ENCODE measurements around the gene CHST4. TPM values are rescaled to one million over a fixed set of nuclear protein-coding genes. Genes with fewer than 3 reads are reported as not detected.
"Not testable (repeated sequence)": the region's sequence is repeated elsewhere in the genome, so short reads cannot be mapped to it uniquely, and the experiment has no call there.

CHST4 gene
- total RNA-seq, 2 experiments from 2014 or later, result not detected

GRCh38 chr16:71515026-71515425, 11.2 kb upstream of the CHST4 start:
- ChIA-PET CTCF (no interaction called here), POLR2A (no interaction called here)

- CTCF ChIA-PET, result no interaction called here
Observed at GRCh38 chr16:71520550-71520949, 5.7 kb upstream of the CHST4 start.

GRCh38 chr16:71524566-71525553, 1.4 kb upstream of the CHST4 start:
- CTCF ChIA-PET, result no interaction called here
- POLR2A ChIA-PET, result no interaction called here

More at GRCh38 chr16:71520550-71520949, 5.7 kb upstream of the CHST4 start:
- POLR2A ChIA-PET, result no interaction called here

GRCh38 chr16:71528257-71528656, 2.0 kb downstream of the CHST4 start:
- CTCF ChIA-PET, result interaction anchor here (0.6 kb wide), 1 partner anchor 38 kb away, joined by 3 read pairs; no protein-coding TSS in a partner anchor

GRCh38 chr16:71528863-71529262, 2.6 kb downstream of the CHST4 start:
- ChIA-PET POLR2A (interaction anchor here (0.6 kb wide), 1 partner anchor 156 kb away, joined by 5 read pairs; no protein-coding TSS in a partner anchor), CTCF (interaction anchor here (0.6 kb wide), 2 partner anchors 38 to 1946 kb away, joined by 3 read pairs; no protein-coding TSS in a partner anchor)

More at GRCh38 chr16:71528257-71528656, 2.0 kb downstream of the CHST4 start:
- POLR2A ChIA-PET, result no interaction called here

- CTCF ChIA-PET, result no interaction called here
Observed at GRCh38 chr16:71532366-71532765, 6.1 kb downstream of the CHST4 start.

GRCh38 chr16:71536752-71537499, 10.7 kb downstream of the CHST4 start:
- ChIA-PET POLR2A (no interaction called here), CTCF (no interaction called here)

More at GRCh38 chr16:71532366-71532765, 6.1 kb downstream of the CHST4 start:
- POLR2A ChIA-PET, result no interaction called here

GRCh38 chr16:71537643-71538042, 11.4 kb downstream of the CHST4 start:
- ChIA-PET CTCF (interaction anchor here (0.8 to 1.3 kb wide), 2 partner anchors 12 to 124 kb away, joined by 3 to 5 read pairs; no protein-coding TSS in a partner anchor), POLR2A (no interaction called here)

- CTCF ChIA-PET, result interaction anchor here (0.6 to 3.0 kb wide), 3 partner anchors 23 to 130 kb away, joined by 3 to 7 read pairs (median 3); no protein-coding TSS in a partner anchor
- POLR2A ChIA-PET, result no interaction called here
Observed at GRCh38 chr16:71542377-71542776, 16.2 kb downstream of the CHST4 start.

GRCh38 chr16:71547168-71547567, 20.9 kb downstream of the CHST4 start:
- CTCF ChIA-PET, result interaction anchor here (1.6 kb wide), 1 partner anchor 135 kb away, joined by 3 read pairs; no protein-coding TSS in a partner anchor
- POLR2A ChIA-PET, result no interaction called here

GRCh38 chr16:71552698-71553503, 26.7 kb downstream of the CHST4 start:
- CTCF ChIA-PET, result no interaction called here

GRCh38 chr16:71555230-71555891, 29.1 kb downstream of the CHST4 start:
- POLR2A ChIA-PET, result no interaction called here
- CTCF ChIA-PET, result interaction anchor here (1.6 kb wide), 1 partner anchor 56 kb away, joined by 3 read pairs; no protein-coding TSS in a partner anchor

More at GRCh38 chr16:71552698-71553503, 26.7 kb downstream of the CHST4 start:
- POLR2A ChIA-PET, result no interaction called here

GRCh38 chr16:71557299-71557698, 31.1 kb downstream of the CHST4 start:
- ChIA-PET CTCF (no interaction called here), POLR2A (no interaction called here)

GRCh38 chr16:71557954-71558582, 31.8 kb downstream of the CHST4 start:
- CTCF ChIA-PET, result no interaction called here

GRCh38 chr16:71559855-71560254, 33.6 kb downstream of the CHST4 start:
- CTCF ChIA-PET, result no interaction called here
- POLR2A ChIA-PET, result no interaction called here

More at GRCh38 chr16:71557954-71558582, 31.8 kb downstream of the CHST4 start:
- POLR2A ChIA-PET, result no interaction called here

GRCh38 chr16:71561886-71562285, 35.7 kb downstream of the CHST4 start:
- POLR2A ChIA-PET, CTCF ChIA-PET: not testable (repeated sequence)

GRCh38 chr16:71562552-71562951, 36.3 kb downstream of the CHST4 start:
- CTCF ChIA-PET, result interaction anchor here (0.8 kb wide), 1 partner anchor 24 kb away, joined by 3 read pairs; no protein-coding TSS in a partner anchor
- POLR2A ChIA-PET, result no interaction called here
